DMS153 (cell line): ENCODE data around the gene CENPQ.

Source experiments
- DNase-seq: peaks from one replicate; lab custom pipeline; 2025; lab: John Stamatoyannopoulos, UW

The CENPQ gene

DNA sequence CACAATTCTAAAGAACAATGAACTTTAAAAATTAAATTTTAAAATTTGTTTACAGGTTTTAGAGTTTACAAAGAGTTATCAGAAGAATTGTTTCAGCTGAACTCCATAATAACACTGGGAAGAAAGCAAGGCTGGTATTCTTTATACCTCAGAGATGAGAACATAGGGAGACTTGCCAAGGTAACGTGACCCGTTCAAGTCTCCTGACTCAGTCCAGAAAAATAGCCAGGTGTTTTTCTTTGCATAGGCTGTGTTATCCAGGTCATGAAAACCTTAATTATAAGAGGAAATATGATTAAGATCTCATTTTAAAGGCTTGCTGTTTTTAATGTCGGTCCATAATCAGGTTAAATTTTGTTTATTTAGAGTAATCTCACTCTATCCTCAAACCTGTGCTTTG lies 78.8 kb downstream of the CENPQ start:
- no peak for DNase-seq
